SK-N-SH (cell line): ENCODE measurements around the gene DNAH5. TPM values are rescaled to one million over a fixed set of nuclear protein-coding genes. Genes with fewer than 3 reads are reported as not detected.

Experiments used
- CTCF ChIA-PET: fragments of 300-600, 350-600 bp; formaldehyde crosslinking; extraction: SDS; loops from one replicate; lab custom pipeline; 2021; lab: Yijun Ruan, JAX
- POLR2A ChIA-PET: fragments of 350-600 bp; sonication (Branson Sonifier 250); formaldehyde crosslinking; extraction: SDS; loops from one replicate; lab custom pipeline; 2020; ENCODE audit warnings: antibody characterized with exemption, inconsistent platforms; lab: Yijun Ruan, JAX
- DNase-seq: peaks from one replicate; pipeline ENCODE4 v3.0.0; 2012
- H2AFZ ChIP-seq: fragments of 200-600 bp; sonication (generic); 2 replicates; pipeline ENCODE4 v1.8.1; 2016; ENCODE audit warnings: antibody characterized with exemption, mild to moderate bottlenecking, low read depth
- H3F3A ChIP-seq: fragments of 200-600 bp; sonication (generic); replicated peaks from 2 replicates; pipeline ENCODE3; 2016; ENCODE audit warnings: antibody characterized with exemption, mild to moderate bottlenecking; ENCODE audit not compliant: insufficient read depth
- H3K27ac ChIP-seq, 2 experiments: fragments of 200-500 bp in 1 of 2; fragments of 200-600 bp in 1 of 2; sonication (Bioruptor generic) in 1 of 2; sonication (generic), shearing (Covaris generic) in 1 of 2; 2 replicates each; pipeline versions ENCODE4 v1.5.1 to v1.6.1; 2014 to 2016; ENCODE audit warnings: low read depth in 2 of 2, inconsistent platforms in 1 of 2, low read length in 1 of 2, mild to moderate bottlenecking in 1 of 2, mixed read lengths in 1 of 2
- H3K27me3 ChIP-seq: fragments of 200-600 bp; sonication (generic), shearing (Covaris generic); 2 replicates; pipeline ENCODE4 v1.6.1; 2016; ENCODE audit warnings: mixed run types; ENCODE audit not compliant: insufficient read depth
- H3K36me3 ChIP-seq, 2 experiments: fragments of 200-500 bp in 1 of 2; fragments of 200-600 bp in 1 of 2; sonication (Bioruptor generic) in 1 of 2; sonication (generic) in 1 of 2; replicated peaks in 1 of 2; 2 replicates each; pipeline versions ENCODE3 to v1.5.1; 2014 to 2016; ENCODE audit warnings: low read length in 1 of 2, mild to moderate bottlenecking in 1 of 2; ENCODE audit not compliant: insufficient read depth in 2 of 2, control insufficient read depth in 1 of 2
- H3K4me1 ChIP-seq, 2 experiments: fragments of 200-500 bp in 1 of 2; fragments of 200-600 bp in 1 of 2; sonication (Bioruptor generic) in 1 of 2; sonication (generic), shearing (Covaris generic) in 1 of 2; 2 replicates each; pipeline versions ENCODE4 v1.5.1 to v1.6.1; 2014 to 2016; ENCODE audit warnings: low read depth in 1 of 2, low read length in 1 of 2, mixed run types in 1 of 2; ENCODE audit not compliant: insufficient read depth in 2 of 2, control insufficient read depth in 1 of 2
- H3K4me2 ChIP-seq: fragments of 200-600 bp; sonication (generic), shearing (Covaris generic); 2 replicates; pipeline ENCODE4 v1.6.1; 2017; ENCODE audit warnings: mixed run types
- H3K4me3 ChIP-seq, 2 experiments: fragments of 200-500 bp in 1 of 2; fragments of 200-600 bp in 1 of 2; sonication (Bioruptor generic) in 1 of 2; sonication (generic), shearing (Covaris generic) in 1 of 2; 2 replicates each; pipeline versions ENCODE4 v1.5.1 to v1.8.1; 2014 to 2016; ENCODE audit warnings: low read depth in 2 of 2, inconsistent platforms in 1 of 2, low read length in 1 of 2, mild to moderate bottlenecking in 1 of 2, mixed read lengths in 1 of 2, moderate library complexity in 1 of 2
- H3K79me2 ChIP-seq: fragments of 200-600 bp; sonication (generic); 2 replicates; pipeline ENCODE4 v1.8.1; 2017; ENCODE audit warnings: mild to moderate bottlenecking; ENCODE audit not compliant: insufficient read depth
- H3K9ac ChIP-seq: fragments of 200-600 bp; sonication (generic); 2 replicates; pipeline ENCODE4 v1.6.1; 2017; ENCODE audit warnings: mixed run types
- H3K9me2 ChIP-seq: fragments of 200-600 bp; sonication (generic); 2 replicates; pipeline ENCODE4 v1.6.1; 2017; ENCODE audit warnings: mixed run types
- H3K9me3 ChIP-seq: fragments of 200-600 bp; sonication (generic); 2 replicates; pipeline ENCODE4 v1.6.1; 2017; ENCODE audit warnings: mixed run types, mild to moderate bottlenecking, moderate library complexity
- H4K20me1 ChIP-seq: fragments of 200-600 bp; sonication (generic); 2 replicates; pipeline ENCODE4 v1.6.1; 2017; ENCODE audit warnings: mild to moderate bottlenecking, mixed run types; ENCODE audit not compliant: insufficient read depth
- ELF1 ChIP-seq: IDR thresholded peaks from 2 replicates; pipeline ENCODE4 v1.4.0; 2012
- FOXM1 ChIP-seq: IDR thresholded peaks from 2 replicates; pipeline ENCODE4 v1.4.0; 2012; ENCODE audit warnings: low read depth, mild to moderate bottlenecking
- MXI1 ChIP-seq: IDR thresholded peaks from 2 replicates; pipeline ENCODE4 v1.6.1; 2012; ENCODE audit warnings: mild to moderate bottlenecking, low read depth, low read length, improper control_type of control experiment
- NRF1 ChIP-seq: IDR thresholded peaks from 2 replicates; pipeline ENCODE4 v1.6.1; 2012; ENCODE audit warnings: low read depth, mild to moderate bottlenecking, low read length
- POLR2AphosphoS5 ChIP-seq: IDR thresholded peaks from 2 replicates; pipeline ENCODE4 v1.6.1; 2012; ENCODE audit warnings: low read depth, low read length
- RAD21 ChIP-seq: IDR thresholded peaks from 2 replicates; pipeline ENCODE4 v1.6.1; 2012; ENCODE audit warnings: mild to moderate bottlenecking, low read length
- RFX5 ChIP-seq: IDR thresholded peaks from 2 replicates; pipeline ENCODE4 v1.6.1; 2012; ENCODE audit warnings: mild to moderate bottlenecking, improper control_type of control experiment, low read length
- RXRA ChIP-seq: IDR thresholded peaks from 2 replicates; pipeline ENCODE4 v1.4.0; 2012; ENCODE audit warnings: low read depth, mild to moderate bottlenecking, borderline replicate concordance
- SMC3 ChIP-seq: IDR thresholded peaks from 2 replicates; pipeline ENCODE4 v1.6.1; 2012; ENCODE audit warnings: low read depth, low read length, improper control_type of control experiment
- TAF1 ChIP-seq: IDR thresholded peaks from 2 replicates; pipeline ENCODE4 v1.6.1; 2012; ENCODE audit warnings: low read depth, mild to moderate bottlenecking, low read length, moderate library complexity, borderline replicate concordance
- TCF12 ChIP-seq: IDR thresholded peaks from 2 replicates; pipeline ENCODE4 v1.4.0; 2012
- TEAD4 ChIP-seq: IDR thresholded peaks from 2 replicates; pipeline ENCODE4 v1.4.0; 2012; ENCODE audit warnings: mild to moderate bottlenecking, borderline replicate concordance; ENCODE audit not compliant: insufficient read depth
- WGBS: methylation state at CpG from one replicate; pipeline ENCODE4 v1.1.6; 2017; ENCODE audit warnings: low lambda C conversion rate; 5-methylcytosine and 5-hydroxymethylcytosine counted together
- polyA plus RNA-seq, 3 experiments: library from polyadenylated mRNA; depleted of rRNA; stranded (reverse); fragments of >200 nt; gene quantifications; 2 replicates each; pipeline ENCODE4 v1.2.3, GENCODE V29; 2012
- TF ChIP-seq, protein P1 (sequence below): IDR thresholded peaks from 2 replicates; pipeline ENCODE4 v1.4.0; 2012; ENCODE audit warnings: low read depth, borderline replicate concordance
- TF ChIP-seq, protein P2 (sequence below): fragments of 150-350 bp; IDR thresholded peaks from 2 replicates; pipeline ENCODE4 v1.6.1; 2016; ENCODE audit warnings: mild to moderate bottlenecking, low read depth, low read length
- TF ChIP-seq, protein P3 (sequence below): IDR thresholded peaks from 2 replicates; pipeline ENCODE4 v1.4.0; 2012; ENCODE audit warnings: low read depth
- TF ChIP-seq, protein P4 (sequence below): IDR thresholded peaks from 2 replicates; pipeline ENCODE4 v1.4.0; 2012; ENCODE audit warnings: low read depth, borderline replicate concordance
- TF ChIP-seq, protein P5 (sequence below): IDR thresholded peaks from 2 replicates; pipeline ENCODE4; 2012
- TF ChIP-seq, protein P6 (sequence below): fragments of 200-600 bp; sonication (generic); IDR thresholded peaks from 2 replicates; pipeline ENCODE4 v1.6.1; 2017; ENCODE audit warnings: antibody characterized with exemption, mild to moderate bottlenecking, moderate library complexity

DNAH5 gene
- polyA plus RNA-seq, 1 of the 3 experiments (the other 2 are of a cell fraction) = 0.74 TPM

DNA sequence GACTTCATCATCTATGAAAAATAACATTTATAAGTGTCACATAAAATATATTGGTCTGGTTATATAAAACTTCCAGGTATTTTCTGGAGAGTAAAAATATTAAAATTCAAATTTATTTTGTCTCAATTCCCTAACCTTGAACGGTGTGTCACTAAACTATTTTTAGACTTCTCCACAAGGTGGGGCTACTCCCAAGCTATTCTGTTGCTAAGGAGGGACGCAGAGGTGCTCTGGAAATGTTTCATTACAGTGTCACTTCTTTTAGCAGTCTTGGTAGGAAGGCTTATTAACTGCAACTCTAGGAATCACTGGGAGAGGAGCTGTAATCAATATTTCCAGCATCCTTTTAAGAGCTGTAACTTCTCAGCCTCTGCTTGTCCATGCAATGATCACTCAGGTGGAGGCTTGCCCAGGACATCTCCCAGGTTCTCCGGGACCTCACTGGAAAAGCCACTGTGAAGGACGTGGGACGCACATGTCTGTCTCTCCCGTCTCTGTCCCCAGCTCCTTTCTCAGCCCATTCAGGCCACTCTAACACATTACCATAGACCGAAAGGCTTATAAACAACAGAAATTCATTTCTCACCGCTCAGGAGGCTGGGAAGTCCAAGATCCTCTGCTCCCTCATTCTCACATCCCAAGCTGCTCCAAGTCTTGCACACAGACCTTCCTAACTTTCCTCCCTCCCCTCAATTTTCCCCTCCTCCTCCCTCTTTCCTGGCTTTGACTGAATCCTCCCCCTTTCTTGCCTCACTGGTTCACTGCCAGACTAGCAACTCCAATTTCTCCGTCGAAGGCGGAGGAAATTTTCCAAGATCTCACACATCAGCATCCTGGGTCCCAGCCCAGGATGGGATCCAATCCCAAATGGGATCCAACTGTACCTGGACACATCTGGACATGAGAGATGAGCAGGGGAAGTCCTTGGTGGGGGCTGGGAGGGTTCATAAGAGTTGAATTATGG, 32.7 kb upstream of the DNAH5 start:
- no peaks in the 10 kb centered on the region; a peak in 1 of 4 replicates for H3K4me1 ChIP-seq
- H3K79me2 ChIP-seq = no peaks in the 10 kb centered on the region
- no peak overlapping the region for H3K4me2 ChIP-seq
- no peaks in the 10 kb centered on the region for H3K36me3 ChIP-seq
- H3K9me2 ChIP-seq = no peaks in the 10 kb centered on the region
- no peak overlapping the region for H2AFZ ChIP-seq
- 72% methylated on average over 11 of the region's 11 CpGs for WGBS
- DNase-seq = peak; percentile 36
- H3K4me3 ChIP-seq = no peak overlapping the region; a peak in 1 of 4 replicates
- POLR2A ChIA-PET = interaction anchor here (0.5 kb wide), 1 partner anchor 288 kb away, joined by 3 read pairs; no protein-coding TSS in a partner anchor
- H3F3A ChIP-seq = peaks cover 4% of the 10 kb centered on the region
- no peaks in the 10 kb centered on the region for H3K9me3 ChIP-seq
- no peak overlapping the region for H3K27ac ChIP-seq
- TF ChIP-seq ELF1 (no peak), TAF1 (no peak), TEAD4 (no peak), MXI1 (no peak), NRF1 (no peak), RAD21 (peak; percentile 71), POLR2AphosphoS5 (no peak), SMC3 (peak; percentile 44), RXRA (no peak), TCF12 (no peak), FOXM1 (no peak), RFX5 (peak; percentile 77)
- TF ChIP-seq, protein P1, sequence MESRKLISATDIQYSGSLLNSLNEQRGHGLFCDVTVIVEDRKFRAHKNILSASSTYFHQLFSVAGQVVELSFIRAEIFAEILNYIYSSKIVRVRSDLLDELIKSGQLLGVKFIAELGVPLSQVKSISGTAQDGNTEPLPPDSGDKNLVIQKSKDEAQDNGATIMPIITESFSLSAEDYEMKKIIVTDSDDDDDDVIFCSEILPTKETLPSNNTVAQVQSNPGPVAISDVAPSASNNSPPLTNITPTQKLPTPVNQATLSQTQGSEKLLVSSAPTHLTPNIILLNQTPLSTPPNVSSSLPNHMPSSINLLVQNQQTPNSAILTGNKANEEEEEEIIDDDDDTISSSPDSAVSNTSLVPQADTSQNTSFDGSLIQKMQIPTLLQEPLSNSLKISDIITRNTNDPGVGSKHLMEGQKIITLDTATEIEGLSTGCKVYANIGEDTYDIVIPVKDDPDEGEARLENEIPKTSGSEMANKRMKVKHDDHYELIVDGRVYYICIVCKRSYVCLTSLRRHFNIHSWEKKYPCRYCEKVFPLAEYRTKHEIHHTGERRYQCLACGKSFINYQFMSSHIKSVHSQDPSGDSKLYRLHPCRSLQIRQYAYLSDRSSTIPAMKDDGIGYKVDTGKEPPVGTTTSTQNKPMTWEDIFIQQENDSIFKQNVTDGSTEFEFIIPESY = no peak
- TF ChIP-seq, protein P2, sequence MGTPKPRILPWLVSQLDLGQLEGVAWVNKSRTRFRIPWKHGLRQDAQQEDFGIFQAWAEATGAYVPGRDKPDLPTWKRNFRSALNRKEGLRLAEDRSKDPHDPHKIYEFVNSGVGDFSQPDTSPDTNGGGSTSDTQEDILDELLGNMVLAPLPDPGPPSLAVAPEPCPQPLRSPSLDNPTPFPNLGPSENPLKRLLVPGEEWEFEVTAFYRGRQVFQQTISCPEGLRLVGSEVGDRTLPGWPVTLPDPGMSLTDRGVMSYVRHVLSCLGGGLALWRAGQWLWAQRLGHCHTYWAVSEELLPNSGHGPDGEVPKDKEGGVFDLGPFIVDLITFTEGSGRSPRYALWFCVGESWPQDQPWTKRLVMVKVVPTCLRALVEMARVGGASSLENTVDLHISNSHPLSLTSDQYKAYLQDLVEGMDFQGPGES = no peak
- TF ChIP-seq, protein P3, sequence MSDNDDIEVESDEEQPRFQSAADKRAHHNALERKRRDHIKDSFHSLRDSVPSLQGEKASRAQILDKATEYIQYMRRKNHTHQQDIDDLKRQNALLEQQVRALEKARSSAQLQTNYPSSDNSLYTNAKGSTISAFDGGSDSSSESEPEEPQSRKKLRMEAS = no peak
- TF ChIP-seq, protein P4, sequence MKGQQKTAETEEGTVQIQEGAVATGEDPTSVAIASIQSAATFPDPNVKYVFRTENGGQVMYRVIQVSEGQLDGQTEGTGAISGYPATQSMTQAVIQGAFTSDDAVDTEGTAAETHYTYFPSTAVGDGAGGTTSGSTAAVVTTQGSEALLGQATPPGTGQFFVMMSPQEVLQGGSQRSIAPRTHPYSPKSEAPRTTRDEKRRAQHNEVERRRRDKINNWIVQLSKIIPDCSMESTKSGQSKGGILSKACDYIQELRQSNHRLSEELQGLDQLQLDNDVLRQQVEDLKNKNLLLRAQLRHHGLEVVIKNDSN = no peak
- TF ChIP-seq, protein P5, sequence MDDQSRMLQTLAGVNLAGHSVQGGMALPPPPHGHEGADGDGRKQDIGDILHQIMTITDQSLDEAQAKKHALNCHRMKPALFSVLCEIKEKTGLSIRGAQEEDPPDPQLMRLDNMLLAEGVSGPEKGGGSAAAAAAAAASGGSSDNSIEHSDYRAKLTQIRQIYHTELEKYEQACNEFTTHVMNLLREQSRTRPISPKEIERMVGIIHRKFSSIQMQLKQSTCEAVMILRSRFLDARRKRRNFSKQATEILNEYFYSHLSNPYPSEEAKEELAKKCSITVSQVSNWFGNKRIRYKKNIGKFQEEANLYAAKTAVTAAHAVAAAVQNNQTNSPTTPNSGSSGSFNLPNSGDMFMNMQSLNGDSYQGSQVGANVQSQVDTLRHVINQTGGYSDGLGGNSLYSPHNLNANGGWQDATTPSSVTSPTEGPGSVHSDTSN = no peak
- TF ChIP-seq, protein P6, sequence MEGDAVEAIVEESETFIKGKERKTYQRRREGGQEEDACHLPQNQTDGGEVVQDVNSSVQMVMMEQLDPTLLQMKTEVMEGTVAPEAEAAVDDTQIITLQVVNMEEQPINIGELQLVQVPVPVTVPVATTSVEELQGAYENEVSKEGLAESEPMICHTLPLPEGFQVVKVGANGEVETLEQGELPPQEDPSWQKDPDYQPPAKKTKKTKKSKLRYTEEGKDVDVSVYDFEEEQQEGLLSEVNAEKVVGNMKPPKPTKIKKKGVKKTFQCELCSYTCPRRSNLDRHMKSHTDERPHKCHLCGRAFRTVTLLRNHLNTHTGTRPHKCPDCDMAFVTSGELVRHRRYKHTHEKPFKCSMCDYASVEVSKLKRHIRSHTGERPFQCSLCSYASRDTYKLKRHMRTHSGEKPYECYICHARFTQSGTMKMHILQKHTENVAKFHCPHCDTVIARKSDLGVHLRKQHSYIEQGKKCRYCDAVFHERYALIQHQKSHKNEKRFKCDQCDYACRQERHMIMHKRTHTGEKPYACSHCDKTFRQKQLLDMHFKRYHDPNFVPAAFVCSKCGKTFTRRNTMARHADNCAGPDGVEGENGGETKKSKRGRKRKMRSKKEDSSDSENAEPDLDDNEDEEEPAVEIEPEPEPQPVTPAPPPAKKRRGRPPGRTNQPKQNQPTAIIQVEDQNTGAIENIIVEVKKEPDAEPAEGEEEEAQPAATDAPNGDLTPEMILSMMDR = peak; percentile 74
- no peaks in the 10 kb centered on the region for H3K27me3 ChIP-seq
- H3K9ac ChIP-seq = no peak overlapping the region
- CTCF ChIA-PET = interaction anchor here (0.5 to 1.9 kb wide), 18 partner anchors 9 to 671 kb away, joined by 3 to 9 read pairs (median 3); no protein-coding TSS in a partner anchor
- no peaks in the 10 kb centered on the region for H4K20me1 ChIP-seq
